ENCODE measurements around the gene RPUSD3.

RPUSD3 gene

GRCh38 chr3:9797196-9797945 lies 46.4 kb downstream of the RPUSD3 start:
- no peak for DNase-seq

GRCh38 chr3:9795207-9795606 lies 48.6 kb downstream of the RPUSD3 start:
- DNase-seq: no peak

DNA sequence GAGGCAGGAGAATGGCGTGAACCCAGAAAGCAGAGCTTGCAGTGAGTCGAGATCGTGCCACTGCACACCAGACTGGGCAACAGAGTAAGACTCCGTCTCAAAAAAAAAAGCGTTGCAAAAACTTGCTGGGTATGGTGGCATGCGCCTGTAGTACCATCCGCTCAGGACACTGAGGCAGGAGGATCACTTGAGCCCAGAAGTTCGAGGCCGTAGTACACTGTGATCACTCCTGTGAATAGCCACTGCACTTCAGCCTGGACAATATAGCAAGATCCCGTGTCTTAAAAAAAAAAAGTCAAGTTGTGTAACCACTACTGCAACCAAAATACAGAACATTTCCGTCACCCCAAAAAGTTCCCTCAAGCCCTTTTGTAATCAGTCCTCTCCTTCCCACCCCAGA lies 49.4 kb downstream of the RPUSD3 start:
- no peak for DNase-seq

DNA sequence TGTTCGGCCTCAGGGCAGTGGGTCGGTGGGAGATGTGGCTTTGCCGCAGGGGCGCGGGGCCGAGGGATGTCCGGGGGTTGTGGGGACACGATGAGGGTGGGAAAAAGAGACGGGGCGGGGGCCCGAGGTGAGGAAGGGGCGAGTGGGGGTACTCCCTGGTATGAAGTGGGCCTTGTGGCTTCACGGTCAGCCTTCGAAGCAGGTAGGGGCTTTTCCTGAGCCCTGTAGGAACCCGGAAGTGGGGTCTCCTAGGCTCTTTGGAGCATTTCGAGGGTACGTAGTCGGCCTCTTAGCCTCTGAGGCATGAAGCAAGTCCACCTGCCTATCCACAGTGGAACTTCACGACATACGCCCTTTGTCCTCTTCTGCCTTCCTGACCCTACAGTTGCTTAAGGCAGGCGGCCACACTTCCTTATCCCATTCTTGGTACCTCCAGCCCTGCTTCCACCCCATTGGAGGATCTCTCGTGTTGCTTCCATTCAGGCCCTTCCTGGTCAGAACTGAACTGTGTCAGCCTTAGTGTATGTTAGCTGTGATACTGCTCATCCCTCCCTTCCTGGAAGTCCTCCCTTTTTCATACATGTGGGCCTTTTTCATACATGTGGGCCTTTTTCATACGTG lies 50.5 kb downstream of the RPUSD3 start:
- DNase-seq: peak; percentile 47

DNA sequence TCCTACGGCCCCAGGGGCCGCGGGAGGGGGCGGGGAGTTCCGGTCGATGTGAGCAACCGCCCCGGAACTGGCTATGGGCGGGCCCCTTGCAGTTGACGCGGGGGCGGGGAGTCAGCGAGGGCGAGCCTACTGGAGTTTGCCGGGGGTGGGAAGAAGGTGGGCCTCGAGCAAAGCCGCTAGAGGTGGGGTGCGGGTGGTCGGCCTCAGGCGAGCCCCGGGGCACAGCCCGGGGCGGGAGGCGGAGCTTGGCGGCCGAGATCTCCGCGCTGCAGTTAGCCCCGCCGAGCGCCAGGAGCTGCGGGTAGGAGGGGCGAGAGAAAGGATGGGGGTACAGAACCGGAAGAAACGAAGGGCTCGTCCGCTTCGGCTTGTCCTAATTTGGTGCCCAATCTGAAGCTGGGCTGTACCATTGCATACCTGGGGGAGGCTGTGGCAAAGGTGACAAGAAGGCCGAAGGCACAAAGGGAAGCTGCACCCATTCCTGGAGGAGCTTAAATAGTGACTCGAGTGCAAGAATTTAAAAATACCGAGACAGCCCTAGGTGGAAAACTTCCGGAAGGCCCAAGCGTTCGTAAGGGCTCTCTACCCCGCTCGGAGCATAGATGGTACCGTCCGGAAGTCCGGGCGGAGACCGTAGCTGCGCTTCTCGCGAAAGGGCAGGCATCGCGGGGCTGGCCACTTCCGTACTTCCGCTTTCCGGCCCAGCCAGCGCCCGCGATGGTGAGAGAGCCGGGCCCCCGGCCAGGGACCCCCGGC lies 51.2 kb downstream of the RPUSD3 start, which contains the start of the genes ARPC4 and TADA3:
Gene ARPC4, plus strand, starts transcription at position 678 of the 756 bp plus-strand sequence. Its CDS starts 40 bp downstream, at position 718.
Gene TADA3, minus strand, starts transcription at position 69 of the 756 bp plus-strand sequence. CDS start 1,007 bp downstream, outside the sequence.
- DNase-seq: peak; percentile 94

DNA sequence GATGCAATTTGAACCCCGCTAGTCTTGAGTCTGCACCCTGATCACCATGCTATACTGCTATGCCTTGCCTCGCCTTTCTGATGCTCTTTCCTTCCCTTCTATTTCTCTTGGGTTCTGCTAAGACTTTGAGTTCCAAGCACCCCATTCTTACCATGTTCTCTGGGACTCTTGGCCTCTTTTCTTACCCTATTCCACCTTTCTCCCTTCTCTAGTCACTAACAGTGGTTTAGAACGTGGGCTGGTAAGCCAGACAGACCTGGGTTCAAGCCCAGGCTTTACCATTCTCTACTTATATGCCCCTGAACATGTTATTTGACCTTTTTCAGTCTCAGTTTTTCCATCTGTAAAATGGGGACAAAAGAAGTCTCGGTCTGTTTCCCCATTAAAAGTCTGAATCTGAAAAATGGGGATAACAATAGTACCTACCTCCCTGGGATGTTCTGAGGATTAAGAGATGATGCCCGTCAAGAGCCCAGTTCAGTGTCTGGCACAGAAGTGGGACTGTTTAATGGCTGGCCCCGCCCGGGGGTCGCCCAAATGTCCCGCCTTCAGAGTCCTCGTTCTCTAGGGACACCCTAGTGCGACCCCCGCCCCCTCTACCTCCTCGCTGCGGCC lies 51.9 kb downstream of the RPUSD3 start:
- no peak for DNase-seq

DNA sequence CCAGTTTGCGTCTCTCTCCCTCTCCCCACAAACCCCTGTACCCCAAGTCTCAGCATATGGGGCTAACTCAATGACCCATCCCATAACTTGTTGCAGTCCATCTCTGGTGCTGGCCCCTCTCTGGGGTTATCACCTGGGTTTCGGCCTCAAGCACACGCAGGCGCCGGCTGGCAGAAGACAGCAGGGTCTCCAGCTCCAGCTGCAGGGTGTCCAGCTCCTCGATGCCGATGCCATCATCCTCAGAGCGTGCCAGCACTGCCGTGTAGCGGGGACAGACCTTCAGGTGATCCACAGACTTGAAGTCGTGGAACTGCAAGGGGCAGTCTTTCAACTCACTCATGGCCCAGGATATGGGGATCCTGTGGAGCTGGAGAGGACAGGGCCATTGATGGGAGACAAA lies 52.7 kb downstream of the RPUSD3 start:
- no peak for DNase-seq

Measured in NCI-H69 (cell line).